ENCODE data around the gene NBDY.
"Not testable (repeated sequence)": the region's sequence is repeated elsewhere in the genome, so short reads cannot be mapped to it uniquely, and the experiment has no call there.

- not testable (repeated sequence) for TF ChIP-seq TCF7 (CRISPR knock-in tag; IDR thresholded peaks at IDR 0.05; ENCODE audit: low read depth); ESRRA (CRISPR knock-in tag; IDR thresholded peaks at IDR 0.05; ENCODE audit: borderline replicate concordance)
Observed at GRCh38 chrX:56767348-56768119, 38.5 kb downstream of the NBDY start.
